Stimulated activated CD8-positive, alpha-beta memory T cell treated with anti-CD3 and anti-CD28 coated beads, Interleukin-7, amount 100 ng/mL, for 1 hour (primary cell): ENCODE results near the gene XCL1.
"Not testable (repeated sequence)": the region's sequence is repeated elsewhere in the genome, so short reads cannot be mapped to it uniquely, and the experiment has no call there.

Source experiments
- DNase-seq, 2 donors: peaks; one replicate each; pipeline ENCODE4 v3.0.0-alpha.2; 2020; ENCODE audit warnings: low read depth in 2 of 2

The XCL1 gene

DNA sequence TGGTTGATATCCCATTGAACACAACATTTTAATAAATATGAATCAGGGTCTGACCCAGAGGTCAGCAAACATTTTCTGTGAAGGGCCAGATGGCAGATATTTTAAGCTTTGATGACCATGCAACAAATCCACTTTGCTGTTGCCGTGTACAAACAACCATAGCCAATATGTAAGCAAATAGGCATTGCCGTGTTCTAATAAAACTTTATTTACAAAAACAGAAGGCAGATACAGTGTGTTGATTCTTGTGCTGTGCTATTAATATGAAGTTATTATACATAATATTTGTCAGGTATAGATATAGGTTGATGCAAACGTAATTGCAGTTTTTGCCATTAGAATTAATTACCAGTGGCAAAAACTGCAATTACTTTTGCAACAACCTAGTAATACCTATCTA is 8.8 kb upstream of the XCL1 start:
- no peak for DNase-seq

DNA sequence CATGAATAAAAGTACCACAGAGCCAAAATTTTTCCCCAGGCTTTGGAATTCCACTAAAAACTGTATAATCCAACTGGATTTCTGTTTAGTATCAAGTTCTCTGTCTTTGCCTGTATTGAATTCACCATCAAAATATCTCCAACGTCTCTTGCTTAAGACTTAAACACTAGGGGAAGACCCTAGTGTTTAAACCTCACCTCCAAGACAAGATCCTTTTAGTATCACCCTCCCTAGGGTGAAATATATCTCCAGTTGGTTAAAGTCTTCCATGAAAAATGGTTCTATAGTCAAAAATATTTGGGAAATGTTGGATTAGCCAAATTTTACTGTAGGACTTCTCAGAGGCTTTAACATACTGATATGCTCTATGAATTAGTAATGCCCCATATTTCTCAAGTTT is 8.1 kb upstream of the XCL1 start:
- DNase-seq: no peak

DNA sequence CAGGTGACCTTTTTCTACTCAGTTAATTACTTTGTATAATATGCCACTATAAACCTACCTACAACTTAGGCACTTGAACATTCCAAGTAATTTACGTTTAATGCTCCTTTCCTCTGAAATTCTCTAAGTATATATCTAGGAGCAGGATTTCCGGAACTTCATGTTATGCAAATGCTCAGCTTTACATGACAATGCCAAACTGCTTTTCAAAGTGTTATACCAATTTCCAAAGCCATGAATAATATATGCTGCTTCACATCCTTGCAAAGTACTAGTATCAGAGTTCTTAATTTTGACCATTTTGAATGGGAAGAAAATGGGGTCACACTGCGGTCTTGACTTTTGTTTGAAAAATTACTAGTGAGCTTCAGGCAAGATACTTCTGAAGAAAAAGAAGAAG is 5.8 kb upstream of the XCL1 start:
- no peak for DNase-seq

DNA sequence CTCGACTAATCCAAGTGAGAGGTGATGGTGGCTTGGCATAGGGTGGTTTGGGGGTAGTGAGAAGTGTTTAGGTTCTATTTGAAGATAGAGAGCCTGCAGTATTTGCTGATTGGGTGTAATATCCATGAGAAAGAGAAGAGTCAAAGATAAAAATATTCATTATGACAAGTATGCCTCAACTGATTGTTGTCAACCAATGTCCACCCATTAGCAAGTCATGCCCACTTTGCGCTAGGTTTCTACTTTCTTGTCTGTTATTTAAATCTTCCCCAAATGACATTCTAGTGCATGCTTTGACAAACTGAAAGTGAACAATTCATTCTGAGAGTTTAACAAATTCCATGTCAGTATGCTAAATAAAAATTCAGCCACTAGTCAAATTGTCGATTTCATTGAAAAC is 3.8 kb upstream of the XCL1 start:
- DNase-seq: no peak

DNA sequence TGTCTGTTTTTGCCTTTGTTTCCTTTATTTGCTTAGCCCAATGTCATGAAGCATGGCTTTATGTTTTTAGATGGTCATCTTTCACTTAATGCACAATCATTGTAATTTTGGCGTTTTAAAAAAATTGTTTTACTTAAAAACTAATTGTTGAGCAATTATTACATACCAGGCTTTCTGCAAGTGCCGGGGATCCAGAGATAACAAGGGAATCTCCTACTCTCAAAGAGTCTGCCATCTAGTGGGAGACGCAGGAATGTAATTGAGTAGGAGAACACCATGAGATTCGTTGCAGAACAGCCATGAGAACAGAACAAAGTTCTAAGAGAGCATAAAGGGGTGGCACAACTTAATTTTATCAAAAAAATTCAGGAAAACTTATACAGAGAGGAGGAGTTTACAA is 2.2 kb upstream of the XCL1 start:
- DNase-seq: not testable (repeated sequence)

DNA sequence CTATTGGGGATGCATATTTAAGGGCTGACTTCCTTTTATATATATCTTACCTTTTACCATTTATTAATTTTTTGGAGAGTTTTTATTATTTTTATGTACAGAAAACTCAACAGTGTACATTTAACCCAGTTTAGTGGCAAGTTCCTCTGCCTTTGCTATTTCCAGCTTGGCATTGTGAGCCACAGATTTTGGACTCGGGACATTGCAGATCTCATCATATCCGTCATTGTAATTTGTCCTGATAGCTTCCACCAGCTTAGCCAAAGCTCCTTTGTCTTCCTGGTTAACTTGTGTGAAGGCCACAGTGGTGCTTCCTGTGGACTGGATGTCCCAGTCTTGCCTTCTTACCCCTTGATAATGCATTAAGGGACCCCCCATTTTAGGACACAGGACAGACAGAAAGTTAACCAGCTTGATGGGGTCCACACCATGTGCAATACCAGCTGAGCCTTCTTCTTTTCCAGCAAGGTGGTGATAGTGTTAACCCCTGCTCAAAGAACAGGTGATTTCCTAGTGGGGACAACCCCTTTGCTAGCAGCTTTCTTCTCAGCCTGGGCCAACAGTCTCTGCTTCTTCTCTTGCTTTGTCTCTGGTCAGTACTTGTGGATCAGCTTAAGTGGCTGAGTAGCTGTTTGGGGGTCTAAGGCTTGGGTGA is 2.3 kb downstream of the XCL1 start:
- not testable (repeated sequence) for DNase-seq

DNA sequence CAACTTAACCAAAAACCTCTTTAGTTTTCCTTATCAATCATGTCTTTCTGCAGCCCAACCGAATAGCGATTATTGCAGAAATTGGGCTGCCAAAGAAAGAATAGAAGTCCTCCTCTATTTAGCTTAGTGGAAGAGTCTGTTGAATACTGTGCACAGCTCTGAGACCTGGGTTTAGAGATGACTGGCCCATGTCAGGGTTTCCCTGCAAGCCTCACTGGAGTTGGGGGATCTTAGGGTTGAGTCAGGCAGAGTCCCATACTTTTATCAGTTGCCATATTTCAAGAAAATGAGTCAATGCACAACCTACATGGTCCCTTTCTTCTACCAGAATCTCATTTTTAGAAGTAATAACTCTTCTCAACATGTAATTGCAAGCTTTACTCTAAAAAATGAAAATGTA is 3.9 kb downstream of the XCL1 start:
- not testable (repeated sequence) for DNase-seq

DNA sequence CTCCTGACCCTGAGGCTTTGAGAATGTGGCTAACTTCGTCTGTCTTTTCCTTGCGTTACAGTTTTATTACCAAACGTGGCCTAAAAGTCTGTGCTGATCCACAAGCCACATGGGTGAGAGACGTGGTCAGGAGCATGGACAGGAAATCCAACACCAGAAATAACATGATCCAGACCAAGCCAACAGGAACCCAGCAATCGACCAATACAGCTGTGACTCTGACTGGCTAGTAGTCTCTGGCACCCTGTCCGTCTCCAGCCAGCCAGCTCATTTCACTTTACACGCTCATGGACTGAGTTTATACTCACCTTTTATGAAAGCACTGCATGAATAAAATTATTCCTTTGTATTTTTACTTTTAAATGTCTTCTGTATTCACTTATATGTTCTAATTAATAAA is 4.6 kb downstream of the XCL1 start:
- not testable (repeated sequence) for DNase-seq

DNA sequence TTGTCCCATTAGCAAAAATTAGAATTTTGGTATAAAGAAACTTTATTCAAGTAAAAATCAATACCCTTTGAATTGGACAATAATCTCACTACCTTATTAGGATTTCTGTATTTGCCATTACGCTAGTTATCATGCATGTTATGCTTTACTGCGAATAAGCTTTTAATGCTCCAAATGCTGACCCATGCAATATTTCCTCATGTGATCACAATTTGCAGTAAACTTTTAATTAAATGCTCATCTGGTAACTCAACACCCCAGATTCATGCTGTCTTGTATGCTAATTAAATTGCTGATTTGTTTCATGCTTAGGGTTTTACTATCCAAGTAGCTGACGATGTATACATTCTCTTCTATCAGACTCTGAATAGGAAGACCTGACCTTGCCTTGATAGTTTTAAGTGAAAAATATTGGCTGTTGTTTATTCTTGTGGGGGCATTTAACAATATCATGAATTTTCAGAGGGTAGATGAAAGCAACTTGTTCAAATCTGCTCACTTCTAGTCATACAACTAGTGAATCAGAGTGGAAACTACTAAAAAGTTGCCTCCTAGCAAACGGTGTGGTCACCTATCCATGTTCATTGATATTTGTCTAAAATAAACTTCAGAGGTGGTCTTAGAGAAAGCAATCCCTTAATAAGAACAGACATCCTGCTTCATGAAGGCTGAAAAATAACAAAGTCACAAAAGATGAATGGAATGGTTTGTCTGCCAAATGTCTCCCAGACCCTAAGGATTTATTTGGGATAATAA is 5.6 kb downstream of the XCL1 start:
- DNase-seq: no peak

DNA sequence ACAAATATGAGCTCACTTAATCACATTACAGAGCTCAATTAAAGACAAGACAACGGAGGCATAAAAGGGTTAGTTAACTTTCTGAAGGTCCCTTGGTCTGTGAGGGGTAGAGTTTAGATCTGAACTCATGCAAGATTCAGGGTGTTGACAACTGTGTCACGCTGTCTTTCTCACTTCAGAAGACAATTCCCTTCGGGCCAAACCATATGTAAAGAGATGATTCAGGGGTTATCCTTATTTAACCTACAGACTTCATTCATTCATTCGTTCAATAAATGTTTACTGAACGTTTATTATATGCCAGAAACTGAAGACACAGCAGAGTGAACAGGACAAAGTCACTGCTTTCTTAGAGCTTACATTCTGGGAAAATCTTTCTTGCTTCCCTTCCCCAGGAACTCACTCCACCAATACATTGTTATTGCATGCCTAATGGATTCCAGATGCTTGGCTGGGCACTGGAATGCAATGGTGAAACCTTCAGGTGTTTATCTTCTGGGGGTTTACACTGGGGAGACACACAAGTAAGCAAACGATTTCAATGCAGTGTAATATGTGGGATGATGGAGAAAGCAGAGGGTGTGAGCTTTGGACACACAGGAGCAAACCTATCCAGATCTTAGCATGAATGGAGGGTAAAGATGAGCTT is 6.4 kb downstream of the XCL1 start:
- DNase-seq: no peak

DNA sequence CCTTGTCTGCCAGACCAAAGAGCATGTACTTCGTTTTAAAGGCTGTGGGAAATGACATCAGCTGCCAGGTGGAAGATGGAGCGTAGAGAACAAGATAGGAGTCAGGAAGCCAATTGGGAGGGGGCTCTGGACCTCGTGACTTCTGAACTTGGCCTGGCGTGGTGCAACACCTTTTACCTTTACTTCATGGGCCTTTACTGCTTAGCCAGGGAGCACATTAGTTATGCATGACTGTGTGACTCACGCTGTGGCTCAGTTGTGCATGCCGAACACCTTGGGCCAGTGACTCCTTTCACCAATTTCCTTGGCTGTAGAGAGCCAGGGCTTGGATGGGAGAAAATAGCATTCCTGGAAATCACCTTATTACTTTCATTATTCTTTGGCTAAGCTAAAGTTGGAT is 7.2 kb downstream of the XCL1 start:
- no peak for DNase-seq

DNA sequence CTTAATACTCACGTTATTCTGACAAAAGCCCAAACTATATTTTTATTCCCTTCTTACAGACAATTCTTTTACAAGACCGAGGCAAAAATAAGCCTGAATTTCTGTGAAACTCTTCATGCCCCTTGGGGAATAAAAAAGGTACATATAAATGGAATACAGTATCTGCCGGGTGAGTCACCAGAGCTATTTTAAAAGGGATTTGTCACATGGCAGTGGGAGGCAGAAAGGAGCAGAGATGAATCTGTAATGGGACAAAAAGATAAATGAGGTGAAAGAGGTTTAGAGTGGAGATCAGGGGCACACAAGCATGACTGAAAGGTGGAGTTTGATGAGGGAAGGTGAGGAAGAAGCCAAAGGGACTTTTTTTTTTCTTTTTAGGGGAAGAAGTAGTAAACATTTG is 8.8 kb downstream of the XCL1 start:
- DNase-seq: no peak

DNA sequence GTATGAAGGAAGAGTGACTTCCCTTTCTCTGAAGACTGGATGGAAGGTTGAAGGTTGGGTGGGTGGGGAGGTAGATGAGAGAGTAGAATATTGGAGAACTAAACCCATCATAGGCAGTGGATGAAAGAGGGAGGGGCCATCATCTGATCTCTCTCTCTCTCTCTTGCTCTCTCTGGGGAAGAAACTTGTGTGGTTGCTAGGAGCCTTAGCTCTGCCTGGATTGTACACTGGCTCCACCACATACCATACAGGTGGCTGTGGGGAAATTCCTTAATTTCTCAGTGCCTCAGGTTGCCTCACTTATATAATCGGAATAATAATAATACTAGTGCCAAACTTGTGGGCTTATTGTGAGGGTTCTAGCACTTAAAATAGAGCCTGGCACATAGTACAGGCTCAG is 9.5 kb downstream of the XCL1 start:
- DNase-seq: no peak

DNA sequence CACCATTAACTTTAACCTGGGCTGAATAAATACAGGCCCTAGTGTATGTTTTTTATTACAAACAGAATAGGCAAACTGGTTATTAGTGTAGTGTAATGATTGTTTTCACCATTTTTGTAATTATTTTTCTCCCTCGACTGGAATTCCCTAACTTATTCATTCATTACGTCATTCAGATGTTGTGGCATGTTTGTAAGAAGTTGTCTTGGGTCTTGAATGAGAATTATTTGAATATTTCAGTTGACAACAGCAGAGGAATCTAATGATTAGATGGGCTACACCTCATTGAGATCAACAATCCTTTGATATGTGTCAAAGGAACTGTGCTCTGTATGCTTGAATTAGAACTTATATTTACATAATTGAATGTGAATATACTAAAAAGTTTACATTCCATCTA is 12.8 kb downstream of the XCL1 start:
- DNase-seq: no peak

DNA sequence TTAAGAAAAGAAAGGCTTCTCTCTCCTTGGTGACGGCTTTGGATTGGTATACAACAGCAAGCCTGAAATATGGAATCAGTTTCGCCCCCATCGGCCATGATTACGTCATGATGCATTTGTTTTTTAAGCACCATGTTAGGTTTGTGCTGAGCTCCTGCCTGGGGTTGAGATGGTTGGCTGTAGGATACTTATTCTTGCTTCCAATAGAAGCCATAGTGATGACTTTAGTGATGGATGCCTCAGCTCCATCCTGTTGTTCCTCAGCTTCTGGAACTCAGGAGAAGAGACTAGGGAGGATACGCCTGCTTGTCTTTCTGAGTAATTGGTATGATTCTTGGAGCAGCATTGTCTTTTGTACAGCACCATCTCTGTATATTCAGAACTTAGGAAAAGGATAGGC is 14.7 kb downstream of the XCL1 start:
- no peak for DNase-seq

DNA sequence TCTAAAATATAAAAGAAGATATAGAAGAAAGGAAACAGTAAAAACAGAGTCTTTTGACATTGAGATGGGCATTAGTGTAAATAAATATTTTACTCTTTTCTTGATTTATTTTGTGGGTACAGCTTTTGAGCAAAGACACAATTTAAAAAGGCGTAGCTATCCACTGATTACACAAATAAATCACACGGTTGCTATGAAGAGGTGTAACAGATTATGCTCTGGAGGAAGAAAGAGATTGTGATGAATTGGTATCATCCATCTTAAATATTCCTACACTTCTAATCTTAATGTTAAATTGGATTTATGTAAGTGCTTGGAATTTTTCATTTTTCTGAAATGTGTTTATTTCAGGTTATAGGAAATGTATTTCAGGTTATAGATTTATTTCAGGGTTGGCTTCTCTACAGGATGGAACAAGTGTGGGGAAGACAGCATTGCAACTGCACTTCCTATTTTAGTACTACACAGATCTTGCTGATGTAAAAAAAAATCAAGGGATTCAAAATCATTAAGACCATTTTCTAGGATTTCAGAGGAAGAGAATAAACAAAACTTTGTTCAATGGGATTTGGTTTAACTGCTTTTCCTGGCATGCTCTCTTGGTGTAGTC is 15.3 kb downstream of the XCL1 start:
- no peak for DNase-seq

DNA sequence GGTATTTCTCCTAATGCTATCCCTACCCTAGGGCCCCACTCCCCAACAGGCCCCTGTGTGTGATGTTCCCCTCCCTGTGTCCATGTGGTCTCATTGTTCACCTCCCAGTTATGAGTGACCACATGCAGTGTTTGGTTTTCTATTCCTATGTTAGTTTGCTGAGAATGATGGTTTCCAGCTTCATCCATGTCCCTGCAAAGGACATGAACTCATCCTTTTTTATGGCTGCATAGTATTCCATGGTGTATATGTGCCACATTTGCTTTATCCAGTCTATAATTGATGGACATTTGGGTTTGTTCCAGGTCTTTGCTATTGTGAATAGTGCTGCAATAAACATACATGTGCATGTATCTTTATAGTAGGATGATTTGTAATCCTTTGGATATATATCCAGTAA is 19.0 kb downstream of the XCL1 start:
- not testable (repeated sequence) for DNase-seq

DNA sequence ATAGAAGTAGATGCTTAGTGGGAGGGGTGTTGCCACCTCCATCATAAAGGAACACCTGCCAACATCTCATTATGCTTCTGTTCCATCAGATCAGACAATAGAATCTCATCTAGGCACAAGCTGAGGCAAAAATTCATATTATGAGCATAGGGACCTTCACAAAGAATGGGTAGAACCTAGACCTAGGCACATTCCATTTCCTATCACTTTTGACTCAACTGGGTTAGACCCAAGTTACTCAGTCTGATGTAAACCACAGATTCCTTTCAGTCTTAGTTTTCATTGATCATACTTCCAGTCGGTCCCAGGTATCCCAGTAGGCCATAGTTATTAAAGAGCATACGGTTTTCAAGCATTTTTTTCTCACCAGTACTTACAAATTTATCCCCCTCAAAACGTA is 21.7 kb downstream of the XCL1 start:
- no peak for DNase-seq

DNA sequence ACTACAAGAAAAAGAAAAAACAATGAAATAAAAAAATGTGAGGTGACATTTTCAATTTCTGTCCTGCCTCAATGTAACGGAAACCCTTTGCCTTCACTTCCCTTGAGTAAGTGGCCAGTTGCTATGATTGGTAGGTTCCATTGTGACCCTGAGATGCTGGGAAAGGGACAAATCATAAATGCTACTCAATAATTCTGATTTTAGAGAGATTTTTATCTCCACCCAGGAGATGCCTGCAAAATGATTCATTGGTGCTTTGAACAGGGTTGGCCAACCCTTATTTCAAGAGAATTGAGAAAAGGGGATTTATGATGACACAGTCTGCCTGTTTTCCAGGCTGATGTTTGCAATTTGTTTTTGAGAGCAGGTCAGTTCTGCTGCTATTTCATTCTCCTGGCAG is 22.5 kb downstream of the XCL1 start:
- no peak for DNase-seq

DNA sequence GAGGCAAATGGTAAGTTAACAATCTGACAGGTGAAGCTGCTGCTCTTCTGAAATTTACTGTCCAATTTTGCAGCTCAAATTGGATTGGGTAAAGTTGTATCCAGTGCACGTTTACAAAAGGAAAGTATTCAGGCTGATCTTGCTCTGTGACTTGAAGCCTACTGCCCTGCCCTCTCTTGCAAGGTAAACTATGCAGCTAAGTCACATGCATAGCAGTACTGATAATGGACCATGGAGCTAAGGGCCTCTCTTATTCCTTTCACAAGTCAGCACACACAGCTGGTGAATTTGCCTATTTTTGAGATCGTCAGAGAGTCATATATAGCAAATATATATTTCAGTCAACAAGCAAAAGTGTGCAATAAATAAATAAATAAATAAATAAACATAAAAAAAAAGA is 23.2 kb downstream of the XCL1 start:
- DNase-seq: no peak

DNA sequence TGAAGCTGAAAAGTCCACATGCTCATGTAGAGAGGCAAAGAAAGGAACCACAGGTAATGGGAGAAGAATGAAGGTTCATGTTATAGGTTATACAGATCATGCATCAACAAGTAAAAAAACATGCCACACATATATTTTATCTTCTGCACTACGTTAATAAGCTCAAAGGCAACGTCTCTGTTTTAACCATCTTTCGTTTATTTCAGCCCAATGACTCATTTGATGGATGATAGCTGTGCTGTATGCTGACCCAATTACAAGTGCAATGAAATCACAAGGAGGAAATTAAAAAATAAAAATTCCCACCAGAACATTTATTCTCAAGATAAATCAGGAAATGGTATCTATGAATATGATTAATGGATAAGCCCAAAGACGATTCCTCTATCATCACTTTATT is 24.6 kb downstream of the XCL1 start:
- DNase-seq: no peak

DNA sequence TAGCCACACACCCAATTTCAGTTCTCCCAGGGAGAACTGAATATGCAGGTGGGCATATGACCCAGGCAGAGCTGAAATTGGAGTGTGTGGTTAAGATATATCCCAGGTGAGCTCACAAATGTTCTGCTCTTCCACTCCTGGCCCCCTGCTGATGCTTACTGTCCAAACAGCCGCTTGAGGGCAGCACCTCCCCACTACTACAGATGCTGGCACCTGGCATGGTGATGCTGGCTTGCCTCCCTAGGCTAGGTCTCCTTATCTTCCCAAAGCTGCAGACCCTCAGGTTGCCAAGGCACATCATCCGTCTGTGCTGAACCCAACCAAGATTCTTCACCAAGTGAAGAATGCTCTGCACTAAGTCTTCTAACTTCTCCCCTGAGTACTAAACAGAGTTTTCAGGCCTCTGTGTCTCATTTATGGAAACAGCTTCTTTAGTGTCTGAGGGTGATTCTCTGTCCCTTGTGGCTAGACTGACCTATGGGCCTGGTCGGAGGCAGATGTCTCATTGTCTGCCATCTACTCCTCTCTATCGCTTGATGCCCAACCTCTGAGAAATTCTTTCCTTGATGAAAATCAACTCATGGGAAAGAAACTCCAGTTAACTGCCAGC is 27.2 kb downstream of the XCL1 start:
- DNase-seq: peak; percentile 12 to 47
